ENCODE results near the gene AFF3. TPM values are rescaled to one million over a fixed set of nuclear protein-coding genes. Genes with fewer than 3 reads are reported as not detected.

The AFF3 gene
- total RNA-seq, 1 experiment from 2014 or later = 0.61 TPM

GRCh38 chr2:100042562-100042961, 99.8 kb downstream of the AFF3 start (continued):
- TF ChIP-seq TCF7L2 (IDR thresholded peaks at IDR 0.05; ENCODE audit: borderline replicate concordance, extremely low read depth, insufficient read depth, insufficient read length) (no peak), ZFX (IDR thresholded peaks at IDR 0.05) (no peak), CEBPB (IDR thresholded peaks at IDR 0.05; ENCODE audit: low read depth) (no peak), EZH2 (IDR thresholded peaks at IDR 0.05) (no peak), REST (IDR thresholded peaks at IDR 0.05; ENCODE audit: low read depth) (no peak), ATF3 (IDR thresholded peaks at IDR 0.05) (no peak)

- ChIA-PET POLR2A (no interaction called here), RAD21 (ENCODE audit: low non-redundant PET in 1 of 2, low total read pairs in 2 of 2, uncharacterized antibody in 2 of 2, unreplicated experiment in 2 of 2) (no interaction called here), CTCF (no interaction called here)
- no TSS peak for BruUV-seq (replicated peaks)
- no peak overlapping the region for H3K4me2 ChIP-seq (ENCODE audit: low read length)
- H4K20me1 ChIP-seq (ENCODE audit: insufficient read depth) = no peaks in the 10 kb centered on the region
- H3K9me2 ChIP-seq (ENCODE audit: insufficient read depth) = no peaks in the 10 kb centered on the region
- TF ChIP-seq TCF7L2 (IDR thresholded peaks at IDR 0.05; ENCODE audit: borderline replicate concordance, extremely low read depth, insufficient read depth, insufficient read length) (no peak), EZH2phosphoT487 (IDR thresholded peaks at IDR 0.05; ENCODE audit: borderline replicate concordance) (no peak), RAD21 (IDR thresholded peaks at IDR 0.05; ENCODE audit: low read depth) (no peak), ELF1 (IDR thresholded peaks at IDR 0.05; ENCODE audit: borderline replicate concordance, low read depth) (no peak), CEBPB (IDR thresholded peaks at IDR 0.05; ENCODE audit: low read depth) (no peak), YY1 (IDR thresholded peaks at IDR 0.05; ENCODE audit: extremely low read depth, insufficient replicate concordance, low read depth, low read length) (no peak), ZFX (IDR thresholded peaks at IDR 0.05) (no peak), SIN3A (IDR thresholded peaks at IDR 0.05; ENCODE audit: low read depth) (no peak), EGR1 (IDR thresholded peaks at IDR 0.05; ENCODE audit: low read depth) (no peak), REST (IDR thresholded peaks at IDR 0.05; ENCODE audit: low read depth) (no peak), JUND (IDR thresholded peaks at IDR 0.05) (no peak), SRF (IDR thresholded peaks at IDR 0.05; ENCODE audit: low read depth) (no peak), EZH2 (IDR thresholded peaks at IDR 0.05) (no peak)
- DNase-seq (ENCODE audit: low read depth, low spot score) = no peak
- no peaks in the 10 kb centered on the region for H3K4me1 ChIP-seq (ENCODE audit: control insufficient read depth in 1 of 2, insufficient read depth in 2 of 2, low read length in 2 of 2)
- H3K79me2 ChIP-seq (ENCODE audit: insufficient read depth, low read length) = no peaks in the 10 kb centered on the region
- no peaks in the 10 kb centered on the region for H3K36me3 ChIP-seq (ENCODE audit: control insufficient read depth in 1 of 2, insufficient read depth in 2 of 2, low read length in 2 of 2)
- no peaks in the 10 kb centered on the region for H3K9me3 ChIP-seq (ENCODE audit: control insufficient read depth in 1 of 2, insufficient read depth in 1 of 2, low read depth in 1 of 2, low read length in 2 of 2)
- no peak overlapping the region for H3K27ac ChIP-seq (ENCODE audit: low read depth, low read length)
- intact Hi-C loops (cut with micrococcal nuclease) = no loop called here
- no peak for ATAC-seq
- H2AFZ ChIP-seq (ENCODE audit: low read depth, low read length, poor library complexity, severe bottlenecking) = no peak overlapping the region
- H3K9ac ChIP-seq (ENCODE audit: low read length) = no peak overlapping the region
- H3K27me3 ChIP-seq (ENCODE audit: insufficient read depth, low read length) = peaks cover 46% of the 10 kb centered on the region
- H3K4me3 ChIP-seq (replicated peaks in 1 of 2; ENCODE audit: low read depth in 1 of 2, low read length in 2 of 2) = no peak overlapping the region
Observed at GRCh38 chr2:100041946-100042345, 100.4 kb downstream of the AFF3 start.

Measured in HCT116 (cell line).